ENCODE measurements around the gene SLC27A1. TPM values are rescaled to one million over a fixed set of nuclear protein-coding genes. Genes with fewer than 3 reads are reported as not detected.

SLC27A1 gene
- total and polyA plus RNA-seq, 7 experiments from 2014 or later: 3.1 to 15.1 (median 10.5) TPM

DNA sequence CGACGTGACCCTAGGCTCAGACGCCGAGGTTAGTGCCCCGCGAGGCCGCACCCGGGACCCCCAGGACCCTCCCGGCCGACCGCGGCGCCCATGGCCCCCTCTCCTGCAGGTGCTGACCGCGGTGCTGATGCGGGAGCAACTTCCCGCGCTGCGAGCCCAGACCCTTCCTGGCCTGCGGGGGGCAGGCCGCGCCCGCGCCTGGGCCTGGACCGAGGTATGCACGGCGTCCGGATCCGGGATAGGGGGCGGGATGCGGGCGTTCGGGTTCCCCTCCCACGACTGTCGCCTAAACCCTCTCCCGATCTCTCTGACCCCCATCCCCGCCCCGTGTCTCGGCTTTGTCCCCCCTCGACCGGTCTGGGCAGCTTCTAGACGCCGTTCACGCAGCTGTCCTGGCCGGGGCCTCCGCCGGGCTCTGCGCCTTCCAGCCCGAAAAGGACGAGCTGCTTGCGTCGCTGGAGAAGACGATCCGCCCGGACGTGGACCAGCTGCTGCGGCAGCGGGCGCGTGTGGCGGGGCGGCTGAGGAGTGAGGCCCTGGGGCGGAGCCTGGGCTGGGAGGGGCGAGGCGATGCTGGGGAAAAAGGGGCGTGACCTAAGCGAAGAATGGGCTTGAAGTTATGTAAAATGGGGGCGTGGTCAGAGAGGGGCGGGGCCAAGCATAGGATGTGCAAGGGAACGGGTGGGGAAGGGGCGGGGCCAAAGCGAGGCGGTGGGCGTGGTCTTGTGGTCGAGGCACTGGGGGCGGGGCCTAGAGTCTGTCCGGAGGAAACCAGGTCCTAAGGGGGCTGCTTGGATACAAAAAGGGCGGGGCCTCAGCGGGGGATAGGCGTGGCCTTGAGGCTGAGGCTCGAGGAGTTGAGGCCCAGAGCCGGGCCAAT, 69.2 kb downstream of the SLC27A1 start:
- Mint-ChIP-seq H3K4me3 (peak overlapping the region; percentile 84 to 90 (median 86)), H3K27ac (peak overlapping the region; percentile 16 to 81 (median 62)), H3K9me3 (peaks cover 0 to 2% (median 0%) of the 10 kb centered on the region in 11 donors), H3K27me3 (peaks cover 0 to 34% (median 0%) of the 10 kb centered on the region in 5 donors), H3K4me1 (peaks cover 7 to 23% (median 16%) of the 10 kb centered on the region in 7 donors), H3K36me3 (no peaks in the 10 kb centered on the region)
- Histone ChIP-seq H3K4me1 (ENCODE audit: control insufficient read depth in 2 of 2, insufficient read depth in 2 of 2, low read length in 2 of 2) (peaks cover 9 to 10% of the 10 kb centered on the region in 2 donors), H3K27me3 (ENCODE audit: control insufficient read depth in 2 of 2, insufficient read depth in 2 of 2, low read length in 2 of 2) (no peaks in the 10 kb centered on the region), H3K9me3 (ENCODE audit: control insufficient read depth in 2 of 3, low read length in 3 of 3) (no peaks in the 10 kb centered on the region), H3K27ac (ENCODE audit: low read depth, low read length) (peak overlapping the region; percentile 67), H3K36me3 (ENCODE audit: control insufficient read depth in 2 of 3, insufficient read depth in 3 of 3, low read length in 3 of 3) (no peaks in the 10 kb centered on the region), H3K4me3 (ENCODE audit: low read length) (peak overlapping the region; percentile 68)
- ChIA-PET POLR2A (interaction anchor here (1.3 to 2.5 kb wide), 3 partner anchors 11 to 28 kb away, joined by 3 to 8 read pairs (median 6); partner anchors contain the start of gene PGLS), CTCF (interaction anchor here (0.7 kb wide), 2 partner anchors 15 to 18 kb away, joined by 4 read pairs; no protein-coding TSS in a partner anchor)
- intact Hi-C loops (cut with micrococcal nuclease): loop anchor here (1.0 to 5.0 kb wide), 7 partner anchors 16 to 1663 kb away; partner anchors contain the start of genes COLGALT1 (in 2 of the 2), NR2C2AP (in 1 of the 2), PGLS (in 1 of the 2) and SLC27A1 (in 1 of the 2)
- DNase-seq: peak; percentile 87 to 99 (median 94)
- ATAC-seq: peak; percentile 100

DNA sequence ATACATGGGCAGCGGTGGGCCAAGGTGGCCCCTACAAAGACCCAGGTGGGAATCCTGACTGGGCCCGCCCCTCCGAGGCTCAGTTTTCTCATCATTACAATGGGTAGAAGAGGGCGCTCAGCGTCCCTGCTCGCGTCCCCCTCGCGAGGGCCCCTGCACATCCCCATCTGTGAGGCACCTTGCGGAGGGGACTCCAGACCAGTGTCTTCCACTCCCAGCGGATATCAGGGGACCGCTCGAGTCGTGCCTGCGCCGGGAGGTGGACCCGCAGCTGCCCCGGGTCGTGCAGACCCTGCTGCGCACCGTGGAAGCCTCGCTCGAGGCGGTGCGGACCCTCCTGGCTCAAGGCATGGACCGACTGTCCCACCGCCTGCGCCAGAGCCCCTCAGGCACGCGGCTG, 69.8 kb downstream of the SLC27A1 start:
- Mint-ChIP-seq H3K9me3 (peaks cover 0 to 2% (median 0%) of the 10 kb centered on the region in 11 donors), H3K27ac (peak overlapping the region in 2 of 9 donors; percentile 24 to 75), H3K4me1 (peaks cover 7 to 23% (median 16%) of the 10 kb centered on the region in 7 donors), H3K4me3 (peak overlapping the region in 3 of 10 donors; percentile 16 to 84 (median 59)), H3K36me3 (no peaks in the 10 kb centered on the region), H3K27me3 (peaks cover 0 to 34% (median 0%) of the 10 kb centered on the region in 5 donors)
- H3K27me3 ChIP-seq (ENCODE audit: control insufficient read depth in 2 of 2, insufficient read depth in 2 of 2, low read length in 2 of 2): no peaks in the 10 kb centered on the region
- DNase-seq (no peak), ATAC-seq (no peak)
- peaks cover 9 to 10% of the 10 kb centered on the region in 2 donors for H3K4me1 ChIP-seq (ENCODE audit: control insufficient read depth in 2 of 2, insufficient read depth in 2 of 2, low read length in 2 of 2)
- H3K9me3 ChIP-seq (ENCODE audit: control insufficient read depth in 2 of 3, low read length in 3 of 3): no peaks in the 10 kb centered on the region
- ChIA-PET CTCF (interaction anchor here (0.6 to 0.7 kb wide), 2 partner anchors 18 to 698 kb away, joined by 3 to 4 read pairs; no protein-coding TSS in a partner anchor), POLR2A (interaction anchor here (1.7 to 2.5 kb wide), 2 partner anchors 17 to 29 kb away, joined by 6 to 8 read pairs; partner anchors contain the start of gene PGLS)
- no peak overlapping the region for H3K4me3 ChIP-seq (ENCODE audit: low read length)
- intact Hi-C loops (cut with micrococcal nuclease): no loop called here
- H3K27ac ChIP-seq (ENCODE audit: low read depth, low read length): no peak overlapping the region
- H3K36me3 ChIP-seq (ENCODE audit: control insufficient read depth in 2 of 3, insufficient read depth in 3 of 3, low read length in 3 of 3): no peaks in the 10 kb centered on the region

GRCh38 chr19:17541184-17541759, 70.9 kb downstream of the SLC27A1 start:
- CTCF ChIA-PET: no interaction called here
- intact Hi-C loops (cut with micrococcal nuclease): no loop called here
- H3K27ac ChIP-seq (ENCODE audit: low read depth, low read length): no peak overlapping the region
- H3K4me3 ChIP-seq (ENCODE audit: low read length): no peak overlapping the region
- H3K9me3 ChIP-seq (ENCODE audit: control insufficient read depth in 2 of 3, low read length in 3 of 3): no peaks in the 10 kb centered on the region
- Mint-ChIP-seq H3K27me3 (peaks cover 0 to 30% (median 0%) of the 10 kb centered on the region in 5 donors), H3K4me1 (peaks cover 7 to 23% (median 16%) of the 10 kb centered on the region in 7 donors), H3K4me3 (peak overlapping the region in 3 of 10 donors; percentile 22 to 44 (median 38)), H3K9me3 (peaks cover 0 to 2% (median 0%) of the 10 kb centered on the region in 11 donors), H3K36me3 (no peaks in the 10 kb centered on the region), H3K27ac (peak overlapping the region in 7 of 9 donors; percentile 6 to 75 (median 48))
- DNase-seq: no peak
- POLR2A ChIA-PET: no interaction called here
- no peaks in the 10 kb centered on the region for H3K27me3 ChIP-seq (ENCODE audit: control insufficient read depth in 2 of 2, insufficient read depth in 2 of 2, low read length in 2 of 2)
- no peaks in the 10 kb centered on the region for H3K36me3 ChIP-seq (ENCODE audit: control insufficient read depth in 2 of 3, insufficient read depth in 3 of 3, low read length in 3 of 3)
- peaks cover 9 to 10% of the 10 kb centered on the region in 2 donors for H3K4me1 ChIP-seq (ENCODE audit: control insufficient read depth in 2 of 2, insufficient read depth in 2 of 2, low read length in 2 of 2)
- no peak for ATAC-seq

DNA sequence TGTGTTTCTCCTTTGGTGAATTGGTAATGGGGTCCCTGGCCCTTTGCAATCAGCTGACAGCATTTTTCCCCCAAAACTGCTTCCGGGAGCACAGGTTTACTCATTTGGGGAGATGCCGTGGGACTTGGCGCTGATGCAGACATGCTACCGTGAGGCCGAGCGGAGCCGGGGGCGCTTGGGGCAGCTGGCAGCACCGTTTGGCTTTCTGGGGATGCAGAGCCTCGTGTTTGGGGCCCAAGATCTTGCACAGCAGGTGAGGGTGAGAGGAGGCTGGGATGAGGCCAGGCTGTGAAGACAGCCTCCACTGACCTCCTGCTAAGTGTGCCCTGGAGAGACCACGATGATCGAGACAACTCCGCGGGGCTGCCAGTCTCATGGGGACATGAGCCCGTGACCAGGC, 71.7 kb downstream of the SLC27A1 start:
- intact Hi-C loops (cut with micrococcal nuclease): no loop called here
- ATAC-seq: no peak
- Histone ChIP-seq H3K27ac (ENCODE audit: low read depth, low read length) (no peak overlapping the region), H3K27me3 (ENCODE audit: control insufficient read depth in 2 of 2, insufficient read depth in 2 of 2, low read length in 2 of 2) (no peaks in the 10 kb centered on the region), H3K9me3 (ENCODE audit: control insufficient read depth in 2 of 3, low read length in 3 of 3) (no peaks in the 10 kb centered on the region), H3K4me1 (ENCODE audit: control insufficient read depth in 2 of 2, insufficient read depth in 2 of 2, low read length in 2 of 2) (peaks cover 9 to 10% of the 10 kb centered on the region in 2 donors), H3K4me3 (ENCODE audit: low read length) (no peak overlapping the region), H3K36me3 (ENCODE audit: control insufficient read depth in 2 of 3, insufficient read depth in 3 of 3, low read length in 3 of 3) (no peaks in the 10 kb centered on the region)
- peaks cover 0 to 25% (median 0%) of the 10 kb centered on the region in 5 donors for H3K27me3 Mint-ChIP-seq
- no peak for DNase-seq
- peaks cover 7 to 23% (median 16%) of the 10 kb centered on the region in 7 donors for H3K4me1 Mint-ChIP-seq
- ChIA-PET POLR2A (no interaction called here), CTCF (no interaction called here)
- H3K4me3 Mint-ChIP-seq: no peak overlapping the region
- no peaks in the 10 kb centered on the region for H3K36me3 Mint-ChIP-seq
- H3K27ac Mint-ChIP-seq: peak overlapping the region in 2 of 9 donors; percentile 45 to 89
- peaks cover 0 to 2% (median 0%) of the 10 kb centered on the region in 11 donors for H3K9me3 Mint-ChIP-seq

DNA sequence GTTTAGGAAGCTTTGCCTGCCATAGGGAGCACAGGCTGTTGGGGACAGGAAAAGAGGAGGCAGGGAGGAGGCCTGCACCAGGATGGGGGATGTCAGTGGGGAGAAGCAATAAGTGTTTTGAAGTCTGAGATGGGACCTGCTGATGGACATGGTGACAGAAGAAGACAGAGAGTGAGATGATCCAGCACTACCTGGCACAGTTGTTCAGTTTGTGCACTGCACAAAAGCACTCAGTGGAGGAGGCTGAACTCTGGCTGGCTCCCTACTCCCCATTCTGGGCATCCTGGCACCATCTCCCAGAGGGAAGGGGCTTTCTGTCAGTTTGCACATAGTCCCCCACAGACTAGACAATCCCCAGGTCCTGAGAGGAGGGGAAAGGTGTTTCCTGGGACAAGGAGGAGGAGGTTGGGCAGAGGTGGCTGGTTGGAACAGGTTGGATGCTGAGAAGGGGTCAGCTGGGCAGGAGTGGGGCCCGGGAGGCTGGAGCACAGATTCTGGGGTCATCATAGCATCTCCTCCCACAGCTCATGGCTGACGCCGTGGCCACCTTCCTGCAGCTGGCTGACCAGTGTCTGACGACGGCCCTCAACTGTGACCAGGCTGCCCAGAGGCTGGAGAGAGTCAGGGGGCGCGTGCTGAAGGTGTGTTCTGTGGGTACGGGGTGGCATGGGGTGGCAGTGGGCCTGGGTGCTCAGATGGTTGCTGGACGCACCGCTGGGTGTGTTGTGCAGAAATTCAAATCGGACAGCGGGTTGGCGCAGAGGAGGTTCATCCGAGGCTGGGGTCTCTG, 72.7 kb downstream of the SLC27A1 start:
- DNase-seq (no peak), ATAC-seq (no peak)
- intact Hi-C loops (cut with micrococcal nuclease): no loop called here
- H3K27ac Mint-ChIP-seq: peak overlapping the region in 2 of 9 donors; percentile 41 to 45
- peaks cover 7 to 19% (median 14%) of the 10 kb centered on the region in 7 donors for H3K4me1 Mint-ChIP-seq
- H3K9me3 Mint-ChIP-seq: peaks cover 0 to 2% (median 0%) of the 10 kb centered on the region in 11 donors
- Histone ChIP-seq H3K4me3 (ENCODE audit: low read length) (no peak overlapping the region), H3K27me3 (ENCODE audit: control insufficient read depth in 2 of 2, insufficient read depth in 2 of 2, low read length in 2 of 2) (no peaks in the 10 kb centered on the region), H3K4me1 (ENCODE audit: control insufficient read depth in 2 of 2, insufficient read depth in 2 of 2, low read length in 2 of 2) (peaks cover 9 to 10% of the 10 kb centered on the region in 2 donors), H3K36me3 (ENCODE audit: control insufficient read depth in 2 of 3, insufficient read depth in 3 of 3, low read length in 3 of 3) (no peaks in the 10 kb centered on the region), H3K27ac (ENCODE audit: low read depth, low read length) (no peak overlapping the region), H3K9me3 (ENCODE audit: control insufficient read depth in 2 of 3, low read length in 3 of 3) (no peaks in the 10 kb centered on the region)
- H3K27me3 Mint-ChIP-seq: peaks cover 0 to 16% (median 0%) of the 10 kb centered on the region in 5 donors
- POLR2A ChIA-PET: no interaction called here
- peak overlapping the region in 1 of 10 donors; percentile 5 for H3K4me3 Mint-ChIP-seq
- no peaks in the 10 kb centered on the region for H3K36me3 Mint-ChIP-seq
- CTCF ChIA-PET: interaction anchor here (0.6 kb wide), 1 partner anchor 17 kb away, joined by 3 read pairs; no protein-coding TSS in a partner anchor

DNA sequence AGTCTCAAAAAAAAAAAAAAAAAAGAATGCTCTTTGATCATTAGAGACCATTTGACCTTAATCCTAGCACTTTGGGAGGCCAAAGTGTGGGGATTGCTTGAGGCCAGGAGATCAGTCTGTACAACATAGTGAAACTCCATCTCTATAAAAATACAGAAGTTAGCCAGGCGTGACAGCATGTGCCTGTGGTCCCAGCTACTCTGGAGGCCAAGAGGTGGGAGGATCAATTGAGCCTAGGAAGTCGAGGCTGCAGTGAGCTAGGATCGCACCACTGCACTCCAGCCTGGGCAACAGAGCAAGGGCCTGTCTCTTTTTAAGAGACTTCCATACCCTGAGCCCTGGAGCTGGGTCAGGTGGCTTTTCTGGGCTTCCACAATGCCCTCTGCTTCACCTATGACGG, 73.7 kb downstream of the SLC27A1 start:
- no peaks in the 10 kb centered on the region for H3K27me3 ChIP-seq (ENCODE audit: control insufficient read depth in 2 of 2, insufficient read depth in 2 of 2, low read length in 2 of 2)
- peaks cover 2 to 3% of the 10 kb centered on the region in 2 donors for H3K4me1 ChIP-seq (ENCODE audit: control insufficient read depth in 2 of 2, insufficient read depth in 2 of 2, low read length in 2 of 2)
- Mint-ChIP-seq H3K4me1 (peaks cover 0 to 9% (median 5%) of the 10 kb centered on the region in 7 donors), H3K27ac (peak overlapping the region in 1 of 9 donors; percentile 3), H3K27me3 (peaks cover 0 to 7% (median 0%) of the 10 kb centered on the region in 5 donors), H3K36me3 (no peaks in the 10 kb centered on the region), H3K4me3 (no peak overlapping the region), H3K9me3 (no peaks in the 10 kb centered on the region)
- CTCF ChIA-PET: no interaction called here
- H3K27ac ChIP-seq (ENCODE audit: low read depth, low read length): no peak overlapping the region
- H3K9me3 ChIP-seq (ENCODE audit: control insufficient read depth in 2 of 3, low read length in 3 of 3): no peaks in the 10 kb centered on the region
- intact Hi-C loops (cut with micrococcal nuclease): no loop called here
- DNase-seq (no peak), ATAC-seq (no peak)
- no peak overlapping the region for H3K4me3 ChIP-seq (ENCODE audit: low read length)
- POLR2A ChIA-PET: interaction anchor here (1.2 to 1.8 kb wide), 2 partner anchors 10 to 21 kb away, joined by 3 to 5 read pairs; no protein-coding TSS in a partner anchor
- no peaks in the 10 kb centered on the region for H3K36me3 ChIP-seq (ENCODE audit: control insufficient read depth in 2 of 3, insufficient read depth in 3 of 3, low read length in 3 of 3)

Data from naive thymus-derived CD4-positive, alpha-beta T cell (primary cell).